HG03521 (cell line): ENCODE results near the gene RAB7A.
"Not testable (repeated sequence)": the region's sequence is repeated elsewhere in the genome, so short reads cannot be mapped to it uniquely, and the experiment has no call there.

ENCODE experiments used
- ATAC-seq: cut with Tn5 transposase; IDR thresholded peaks from one replicate; pipeline ENCODE4 v1.9.1; 2021; ENCODE audit warnings: mild to moderate bottlenecking, moderate library complexity; ENCODE audit not compliant: unreplicated experiment

RAB7A gene

GRCh38 chr3:128710816-128711433, 15.1 kb upstream of the RAB7A start:
- ATAC-seq: no peak

GRCh38 chr3:128712848-128713247, 13.1 kb upstream of the RAB7A start:
- no peak for ATAC-seq

- no peak for ATAC-seq
These were observed 11.0 kb upstream of the RAB7A start for GRCh38 chr3:128714887-128715491.

DNA sequence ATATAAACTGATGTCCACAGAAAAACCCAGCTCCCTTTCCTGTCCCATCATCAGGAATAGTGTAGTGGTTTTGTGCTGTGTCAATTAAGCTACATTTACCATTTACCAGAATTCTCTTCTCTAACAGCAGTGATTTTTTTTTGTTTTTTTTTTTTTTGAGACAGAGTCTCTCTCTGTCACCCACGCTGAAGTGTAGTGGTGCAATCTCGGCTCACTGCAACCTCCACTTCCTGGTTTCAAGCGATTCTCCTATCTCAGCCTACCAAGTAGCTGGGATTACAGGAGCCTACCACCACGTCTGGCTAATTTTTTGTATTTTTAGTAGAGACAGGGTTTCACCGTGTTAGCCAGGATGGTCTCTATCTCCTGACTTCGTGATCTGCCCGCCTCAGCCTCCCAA, 7.1 kb upstream of the RAB7A start:
- not testable (repeated sequence) for ATAC-seq

DNA sequence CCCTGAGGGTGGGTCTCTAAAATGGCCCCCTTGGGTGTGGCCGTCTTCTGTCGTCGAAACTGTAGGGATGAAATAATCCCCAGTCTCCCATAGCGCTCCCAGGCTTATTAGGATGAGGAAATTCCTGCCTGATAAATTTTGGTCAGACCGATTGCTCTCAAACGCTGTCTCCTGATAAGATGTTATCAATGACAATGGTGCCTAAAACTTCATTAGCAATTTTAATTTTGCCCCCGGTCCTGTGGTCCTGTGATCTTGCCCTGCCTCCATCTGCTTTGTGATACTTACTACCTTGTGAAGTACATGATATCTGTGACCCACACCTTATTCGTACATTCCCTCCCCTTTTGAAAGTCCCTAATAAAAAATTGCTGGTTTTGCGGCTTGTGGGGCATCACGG, 5.1 kb upstream of the RAB7A start:
- no peak for ATAC-seq

DNA sequence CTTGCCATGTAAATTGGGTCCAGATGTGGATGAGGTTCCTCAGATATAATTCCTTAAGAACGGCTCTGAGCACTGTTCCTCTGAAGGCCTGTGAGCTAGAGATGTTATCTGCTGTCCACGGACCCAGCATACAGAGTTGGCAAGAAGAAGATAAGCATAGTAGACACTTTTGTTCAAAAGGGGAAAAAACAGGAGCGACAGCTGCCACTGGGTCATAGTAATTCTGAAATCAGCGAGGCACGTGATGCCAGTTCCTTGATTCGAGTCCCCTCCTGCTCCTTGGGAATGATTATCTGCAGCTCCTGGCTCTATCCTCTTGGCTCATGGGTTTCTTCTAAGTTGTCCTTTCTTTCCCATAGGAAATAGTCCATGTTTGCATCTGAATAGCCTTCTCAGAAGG, 2.5 kb upstream of the RAB7A start:
- ATAC-seq: no peak

DNA sequence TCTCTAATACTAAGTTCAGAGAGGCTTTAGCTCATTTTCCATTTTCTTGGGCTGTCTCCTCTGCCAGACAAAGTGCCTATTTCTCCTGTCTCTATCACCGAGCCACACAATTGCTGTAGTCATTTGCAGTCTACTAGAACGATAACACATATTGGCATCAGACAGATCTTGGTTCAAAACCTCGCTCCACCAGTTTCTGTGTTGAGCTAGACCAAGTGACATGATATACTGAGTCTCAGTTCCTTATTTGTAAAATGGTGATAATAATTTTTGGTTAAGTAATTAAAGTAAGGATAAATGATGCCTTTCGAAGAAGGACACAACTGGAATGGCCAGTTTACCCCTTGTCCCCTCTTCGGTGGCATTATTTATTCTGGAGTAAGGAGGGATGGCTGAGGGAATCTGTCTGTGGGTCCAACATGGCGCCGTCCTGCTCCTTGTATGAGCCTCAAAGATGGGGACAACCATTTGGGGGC, 398 bp upstream of the RAB7A start:
- peak; percentile 14 for ATAC-seq

DNA sequence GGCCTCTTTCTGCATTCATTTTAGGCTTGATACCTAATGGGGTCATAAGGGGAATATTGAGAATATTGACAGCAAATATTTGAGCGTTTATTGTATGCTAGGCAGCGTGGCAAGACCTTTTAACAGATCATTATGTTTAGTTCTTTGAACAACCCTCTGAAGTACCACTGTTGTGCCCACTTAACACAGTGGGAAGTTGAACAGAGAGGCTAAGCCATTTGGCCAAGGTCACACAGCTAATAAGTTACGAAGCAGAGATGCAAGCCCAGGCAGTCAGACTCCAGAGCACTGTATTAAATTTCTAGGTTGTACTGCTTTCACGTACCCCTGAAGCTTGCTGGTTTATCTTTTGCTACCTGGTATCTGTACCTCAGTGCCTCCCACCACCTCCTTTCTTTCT, 1.1 kb downstream of the RAB7A start:
- no peak for ATAC-seq

DNA sequence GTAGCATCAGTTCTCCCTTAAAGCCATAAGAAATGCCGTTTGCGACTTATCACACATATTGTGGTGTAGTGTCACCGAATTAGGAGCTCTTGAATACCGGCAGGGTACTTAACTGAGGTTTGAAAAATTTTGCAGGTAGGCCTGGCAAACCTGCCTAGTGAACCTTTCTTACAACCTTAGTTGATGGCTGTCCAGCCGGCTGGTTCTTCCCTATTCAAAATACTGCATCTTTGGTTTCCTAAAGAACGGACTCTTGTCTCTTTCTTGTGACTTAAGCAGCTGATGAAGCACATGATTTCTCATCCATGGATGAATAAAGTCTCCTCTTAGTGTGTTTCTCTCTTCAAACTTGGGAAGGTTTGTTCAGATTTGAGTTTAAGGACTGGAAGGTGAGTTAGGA, 1.5 kb downstream of the RAB7A start:
- ATAC-seq: no peak

- no peak for ATAC-seq
These were observed 2.0 kb downstream of the RAB7A start for GRCh38 chr3:128727996-128728395.

DNA sequence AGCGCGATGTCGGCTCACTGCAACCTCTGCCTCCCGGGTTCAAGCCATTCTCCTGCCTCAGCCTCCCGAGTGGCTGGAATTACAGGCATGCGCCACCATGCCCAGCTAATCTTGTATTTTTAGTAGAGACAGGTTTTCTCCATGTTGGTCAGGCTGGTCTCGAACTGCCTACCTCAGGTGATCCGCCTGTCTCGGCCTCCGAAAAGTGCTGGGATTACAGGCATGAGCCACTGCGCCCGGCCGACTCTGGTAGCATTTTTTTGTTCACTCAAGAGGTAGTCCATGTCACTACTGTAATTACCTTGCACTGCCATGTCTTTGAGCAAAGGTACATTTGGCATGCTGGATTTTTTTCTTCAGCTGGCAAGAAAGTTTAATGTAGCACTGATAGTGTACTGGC, 2.5 kb downstream of the RAB7A start:
- not testable (repeated sequence) for ATAC-seq

DNA sequence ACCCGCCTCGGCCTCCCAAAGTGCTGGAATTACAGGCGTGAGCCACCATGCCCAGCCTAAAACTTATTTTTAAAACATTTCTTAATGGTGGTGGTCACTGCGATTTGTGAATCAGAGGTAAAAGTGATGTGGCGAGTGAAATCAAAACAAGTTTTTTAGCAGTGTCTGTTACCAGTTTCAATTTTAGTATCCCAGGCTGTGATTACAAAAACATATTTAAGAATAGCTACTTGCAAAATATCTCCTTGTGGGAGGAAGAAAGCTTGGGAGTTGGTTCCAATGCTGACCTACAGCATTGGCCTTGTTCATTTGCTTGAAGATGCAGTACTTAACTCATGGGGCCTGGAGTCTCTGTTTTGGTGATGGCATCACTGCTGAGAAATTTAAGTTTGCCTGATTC, 4.5 kb downstream of the RAB7A start:
- no peak for ATAC-seq

DNA sequence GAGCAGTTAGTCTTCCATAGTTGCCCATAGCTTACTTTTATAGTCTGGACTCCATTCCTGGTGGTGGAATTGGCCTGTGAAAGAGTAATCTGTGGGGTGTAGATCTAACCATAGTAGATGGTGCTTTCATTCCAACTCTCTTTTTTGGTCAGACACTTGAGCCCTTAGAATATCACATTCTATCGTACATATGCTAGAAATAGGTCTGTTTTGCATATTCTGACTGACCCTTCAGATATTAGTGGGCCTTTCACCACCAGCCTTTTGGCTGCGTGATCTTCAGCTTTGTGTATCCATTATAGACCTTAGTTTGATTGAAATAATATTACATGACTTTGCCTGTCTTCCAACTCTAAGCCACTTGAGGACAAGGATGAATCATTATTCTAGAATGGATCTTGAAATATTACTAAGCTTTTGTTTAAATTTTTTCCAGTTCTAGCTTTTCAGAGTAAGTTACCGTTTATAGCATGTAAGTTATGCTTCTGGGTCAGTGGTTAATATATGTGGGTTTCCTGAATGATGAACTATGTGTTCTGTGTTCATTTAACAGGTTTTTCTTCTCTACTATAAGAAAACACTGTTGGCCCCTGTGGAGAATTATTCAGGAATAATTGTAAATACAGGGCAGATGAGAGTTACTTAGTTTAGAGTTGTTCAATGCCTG, 8.7 kb downstream of the RAB7A start:
- peak; percentile 70 for ATAC-seq

- no peak for ATAC-seq
These were observed 9.3 kb downstream of the RAB7A start for GRCh38 chr3:128735287-128735686.

DNA sequence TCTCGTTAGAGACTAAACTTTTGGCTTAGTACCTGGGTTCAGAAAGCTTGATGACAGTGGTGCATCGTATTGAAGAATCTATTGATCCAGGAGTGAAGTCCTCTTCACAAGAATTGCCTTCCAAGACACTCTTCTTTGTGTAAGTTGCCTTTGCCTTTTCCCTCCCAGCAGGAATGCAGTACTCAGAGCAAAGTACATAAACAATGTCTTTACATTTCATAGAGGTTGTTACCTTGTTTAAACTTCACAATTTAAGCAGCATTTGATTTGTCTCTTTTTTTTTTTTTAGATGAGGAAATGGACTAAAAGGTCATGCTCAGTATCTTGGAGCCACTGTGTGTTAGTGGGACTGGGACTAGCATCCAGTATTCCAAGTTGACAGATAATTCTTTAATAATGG, 9.9 kb downstream of the RAB7A start:
- no peak for ATAC-seq

- ATAC-seq: no peak
These were observed 10.6 kb downstream of the RAB7A start for GRCh38 chr3:128736601-128737000.

- no peak for ATAC-seq
These were observed 14.6 kb downstream of the RAB7A start for GRCh38 chr3:128740621-128741020.

- no peak for ATAC-seq
These were observed 17.0 kb downstream of the RAB7A start for GRCh38 chr3:128742821-128743594.

DNA sequence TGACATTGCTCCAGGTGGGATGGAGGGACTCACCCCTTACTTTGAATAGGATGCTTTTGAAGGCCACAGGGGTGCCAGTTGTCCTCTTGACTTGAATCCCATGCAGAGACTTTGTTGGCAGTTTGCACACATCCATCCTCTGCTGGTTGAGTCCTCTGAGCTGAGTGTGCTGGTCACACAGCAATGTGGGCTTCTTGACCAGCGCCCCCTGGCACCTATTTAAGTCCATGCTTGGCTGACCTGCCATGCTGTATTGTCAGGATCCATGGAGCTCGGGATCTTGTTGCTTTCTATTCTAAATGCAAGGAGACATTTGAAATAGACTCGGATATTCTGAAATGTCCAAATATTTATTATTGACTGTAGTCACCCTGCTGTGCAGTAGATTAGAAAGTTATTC, 19.8 kb downstream of the RAB7A start:
- ATAC-seq: no peak

GRCh38 chr3:128746881-128747280, 20.9 kb downstream of the RAB7A start:
- ATAC-seq: no peak

GRCh38 chr3:128748557-128748956, 22.6 kb downstream of the RAB7A start:
- ATAC-seq: no peak

DNA sequence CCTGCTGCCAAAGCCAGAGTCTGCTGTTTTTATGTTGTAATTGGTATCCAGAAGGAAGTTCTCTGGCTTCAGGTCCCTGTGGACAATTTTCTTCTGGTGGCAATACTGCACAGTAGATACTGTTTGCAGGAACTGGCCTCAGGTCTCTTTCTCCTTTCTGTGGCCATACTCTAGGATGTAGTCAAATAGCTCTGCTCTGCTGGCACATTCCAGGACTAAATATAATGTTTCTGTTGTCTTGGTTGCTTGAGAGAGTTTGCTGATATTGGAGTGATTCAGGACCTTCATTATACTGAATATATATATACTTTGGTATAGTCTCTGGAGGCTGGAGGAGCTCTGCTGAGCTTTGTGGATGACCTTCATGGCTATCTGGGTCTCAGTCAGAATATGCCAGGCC, 23.1 kb downstream of the RAB7A start:
- ATAC-seq: no peak
